GM19328 (cell line): ENCODE measurements around the gene MAP2K2.

Source experiments
- ATAC-seq: cut with Tn5 transposase; IDR thresholded peaks from one replicate; pipeline ENCODE4 v1.9.1; 2021; ENCODE audit warnings: mild to moderate bottlenecking, moderate library complexity; ENCODE audit not compliant: unreplicated experiment

Gene MAP2K2

DNA sequence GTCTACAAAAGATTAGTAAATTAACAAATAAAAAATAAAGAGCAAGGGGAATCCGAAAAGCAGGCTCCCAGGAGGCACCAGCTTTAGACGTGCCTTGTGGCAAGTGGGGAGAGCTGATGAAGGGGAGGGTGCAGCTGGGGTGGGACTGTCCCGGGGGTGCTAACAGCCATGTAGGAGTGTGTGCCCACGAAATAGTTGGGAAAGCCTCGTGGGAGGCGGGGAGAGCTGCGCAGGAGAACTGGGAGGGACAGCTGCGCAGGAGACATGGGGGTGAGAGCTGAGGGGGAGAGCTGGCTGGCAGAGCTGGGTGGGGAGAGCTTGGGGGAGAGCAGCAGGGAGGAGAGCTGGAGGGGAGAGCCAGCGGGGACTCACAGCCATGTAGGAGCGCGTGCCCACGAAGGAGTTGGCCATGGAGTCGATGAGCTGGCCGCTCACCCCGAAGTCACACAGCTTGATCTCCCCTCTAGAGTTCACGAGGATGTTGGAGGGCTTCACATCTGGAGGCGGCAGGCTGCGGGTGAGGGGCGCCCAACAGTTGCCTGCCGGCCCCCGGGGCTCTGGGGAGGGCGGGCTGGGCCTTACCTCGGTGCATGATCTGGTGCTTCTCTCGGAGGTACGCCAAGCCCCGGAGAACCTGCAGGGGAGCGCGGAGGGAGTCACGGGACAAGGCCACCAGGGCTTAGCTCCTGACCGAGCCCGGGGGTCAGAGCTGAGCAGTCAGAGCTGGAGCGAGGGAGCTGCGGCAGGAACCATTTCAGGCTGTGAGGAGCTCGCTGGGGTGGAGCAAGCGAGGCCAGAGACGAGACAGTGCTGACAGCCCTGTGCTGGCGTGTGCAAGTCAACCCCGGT is 23.1 kb downstream of the MAP2K2 start:
- ATAC-seq, result no peak

GRCh38 chr19:4099041-4099764 is 24.7 kb downstream of the MAP2K2 start:
- ATAC-seq, result no peak

- no peak for ATAC-seq
Measured at GRCh38 chr19:4098493-4098892, 25.4 kb downstream of the MAP2K2 start.

DNA sequence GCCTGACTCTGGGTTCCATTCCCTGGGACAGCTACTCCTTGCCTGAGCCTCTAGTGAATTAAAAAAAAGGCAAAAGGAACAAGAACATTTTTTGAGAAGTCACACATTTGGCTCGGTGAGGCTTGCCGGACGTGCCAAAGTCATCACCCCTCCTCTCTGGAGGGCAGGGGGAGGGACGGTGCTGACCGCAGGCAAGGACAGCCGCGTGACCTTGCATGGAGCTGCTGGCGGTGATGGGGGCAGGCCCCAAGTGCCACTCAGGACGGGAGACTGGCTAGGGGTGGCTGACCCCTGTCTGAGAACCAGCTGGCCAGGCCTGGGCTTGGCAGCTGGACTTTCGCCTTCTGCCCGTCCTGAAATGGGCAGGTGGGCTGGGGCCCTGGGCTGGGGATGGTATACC is 26.4 kb downstream of the MAP2K2 start:
- ATAC-seq, result no peak

GRCh38 chr19:4096049-4096892 is 27.7 kb downstream of the MAP2K2 start:
- ATAC-seq, result no peak

- ATAC-seq, result no peak
Measured at GRCh38 chr19:4095488-4095844, 28.5 kb downstream of the MAP2K2 start.

- no peak for ATAC-seq
Measured at GRCh38 chr19:4094761-4095487, 29.0 kb downstream of the MAP2K2 start.

GRCh38 chr19:4094291-4094690 is 29.6 kb downstream of the MAP2K2 start:
- ATAC-seq, result no peak

DNA sequence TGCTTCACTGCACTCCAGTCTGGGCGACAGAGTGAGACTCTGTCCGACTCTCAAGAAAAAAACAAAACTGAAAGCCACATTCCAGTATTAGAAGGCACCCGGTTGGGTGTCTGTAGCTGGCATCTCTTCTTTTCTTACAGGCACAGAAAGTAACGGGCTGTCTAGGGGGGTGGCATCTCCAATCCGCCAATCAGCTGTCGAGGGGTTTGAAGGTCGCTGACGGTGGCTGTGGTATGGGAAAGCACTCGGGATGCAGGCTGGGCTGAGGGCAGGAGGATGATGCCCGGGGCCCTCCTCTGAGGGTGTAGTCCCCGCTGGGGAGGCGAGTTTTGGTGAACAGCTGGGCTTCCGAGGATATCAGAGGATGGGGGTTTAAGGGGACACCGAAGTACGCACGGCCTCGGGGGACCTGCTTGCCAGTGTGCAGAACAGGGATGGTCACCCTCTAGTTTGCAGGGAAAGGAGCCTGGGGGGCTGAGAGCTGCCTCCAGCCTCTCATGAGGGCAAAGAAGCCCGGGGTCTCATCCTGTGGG is 30.2 kb downstream of the MAP2K2 start:
- ATAC-seq, result no peak

- ATAC-seq, result no peak
Measured at GRCh38 chr19:4090356-4091220, 33.3 kb downstream of the MAP2K2 start.

DNA sequence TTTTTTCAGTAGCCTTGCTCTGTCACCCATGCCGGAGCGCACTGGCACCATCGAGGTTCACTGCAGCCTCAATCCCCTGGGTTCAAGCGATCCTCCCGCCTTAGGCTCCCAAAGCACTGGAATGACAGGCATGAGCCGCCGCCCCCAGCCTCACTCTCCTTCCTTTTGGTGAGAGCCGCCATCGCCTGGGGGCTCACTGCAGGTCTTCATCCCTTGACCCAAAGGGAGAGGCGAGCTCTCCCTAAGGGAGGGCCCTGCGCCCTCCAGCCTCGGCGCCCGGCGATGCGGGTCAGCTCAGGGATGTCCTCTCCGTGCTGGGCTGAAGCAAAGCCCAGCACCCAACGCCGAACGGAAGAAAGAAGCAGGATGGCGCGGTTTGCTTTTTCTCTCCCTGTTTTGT is 34.0 kb downstream of the MAP2K2 start:
- ATAC-seq, result no peak

- no peak for ATAC-seq
Measured at GRCh38 chr19:4089400-4089908, 34.5 kb downstream of the MAP2K2 start.

GRCh38 chr19:4088975-4089374 is 34.9 kb downstream of the MAP2K2 start:
- no peak for ATAC-seq

DNA sequence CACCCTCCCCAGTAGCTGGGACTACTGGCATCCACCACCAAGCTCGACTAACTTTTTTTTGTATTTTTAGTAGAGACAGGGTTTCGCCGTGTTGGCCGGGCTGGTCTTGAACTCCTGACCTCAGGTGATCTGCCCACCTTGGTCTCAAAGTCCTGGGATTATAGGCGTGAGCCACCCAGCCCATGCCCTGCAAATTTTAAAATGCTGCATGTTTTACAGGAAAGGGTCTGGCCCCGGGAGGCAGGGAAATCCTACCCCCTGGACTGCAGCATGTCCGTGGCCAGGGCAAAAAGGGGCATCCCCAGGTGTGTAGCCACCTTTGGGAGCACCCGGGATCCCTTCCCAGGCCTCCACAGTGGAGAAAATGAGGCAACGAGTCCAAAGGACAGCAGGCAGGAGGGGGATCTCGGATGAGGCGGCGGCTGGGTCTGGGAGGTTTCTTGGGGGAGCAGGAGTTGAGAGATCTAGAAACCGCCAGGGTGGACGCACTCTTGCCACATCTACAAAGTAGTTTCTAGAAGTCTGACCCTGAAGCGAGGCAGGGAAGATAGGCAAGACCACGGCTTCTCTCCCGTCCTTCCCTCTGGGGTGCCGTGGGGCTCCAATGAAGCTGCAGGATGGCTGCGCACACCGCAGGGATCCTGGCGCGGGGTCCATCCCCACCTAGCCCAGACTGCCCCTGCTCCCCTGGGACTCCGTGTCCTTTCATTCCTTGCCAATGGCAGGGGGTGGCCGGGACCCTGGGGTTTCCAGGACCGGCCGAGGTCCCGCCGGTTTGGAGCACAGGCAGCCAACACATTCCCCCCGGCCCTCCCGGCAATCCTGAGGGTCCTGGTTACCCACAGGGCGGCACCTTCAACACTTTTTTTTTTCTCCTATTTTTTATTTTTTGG is 35.9 kb downstream of the MAP2K2 start:
- no peak for ATAC-seq

DNA sequence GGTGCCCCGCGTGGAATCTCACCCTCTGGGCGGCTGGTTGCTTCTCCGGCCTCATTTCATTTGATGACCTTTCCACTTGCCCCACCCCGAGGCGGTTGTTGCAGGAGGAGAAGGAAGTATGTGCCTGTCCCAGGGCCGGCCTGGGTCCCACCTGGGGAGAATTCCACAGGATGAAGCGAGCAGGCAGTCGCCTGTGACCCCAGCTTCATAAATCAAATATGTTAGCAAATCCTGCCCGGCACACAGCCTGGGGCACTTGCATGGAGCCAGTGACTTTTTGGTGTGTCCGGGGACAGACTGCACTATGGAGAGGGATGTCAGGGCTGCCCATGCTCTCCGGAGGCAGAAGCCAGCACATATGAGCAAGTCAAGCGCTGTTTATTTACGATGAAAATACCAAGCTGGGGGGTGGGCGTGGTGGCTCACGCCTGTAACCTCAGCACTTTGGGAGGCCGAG is 37.5 kb downstream of the MAP2K2 start:
- no peak for ATAC-seq

DNA sequence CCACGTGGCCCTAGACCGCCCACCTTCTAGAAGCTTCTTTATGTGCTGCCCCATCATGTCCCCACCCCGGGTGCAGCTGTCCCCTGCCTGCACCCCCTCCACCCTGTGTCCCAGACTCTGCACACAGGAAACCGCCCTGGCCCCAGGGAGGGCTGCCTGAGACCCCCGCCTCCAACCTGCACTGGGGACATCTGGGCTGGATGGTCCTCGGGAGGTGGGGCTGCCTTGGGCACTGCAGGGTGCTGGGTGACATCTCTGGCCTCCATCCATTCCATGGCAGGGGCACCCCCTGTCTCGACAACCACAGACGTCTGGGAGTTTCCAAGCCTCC is 39.4 kb downstream of the MAP2K2 start:
- no peak for ATAC-seq

DNA sequence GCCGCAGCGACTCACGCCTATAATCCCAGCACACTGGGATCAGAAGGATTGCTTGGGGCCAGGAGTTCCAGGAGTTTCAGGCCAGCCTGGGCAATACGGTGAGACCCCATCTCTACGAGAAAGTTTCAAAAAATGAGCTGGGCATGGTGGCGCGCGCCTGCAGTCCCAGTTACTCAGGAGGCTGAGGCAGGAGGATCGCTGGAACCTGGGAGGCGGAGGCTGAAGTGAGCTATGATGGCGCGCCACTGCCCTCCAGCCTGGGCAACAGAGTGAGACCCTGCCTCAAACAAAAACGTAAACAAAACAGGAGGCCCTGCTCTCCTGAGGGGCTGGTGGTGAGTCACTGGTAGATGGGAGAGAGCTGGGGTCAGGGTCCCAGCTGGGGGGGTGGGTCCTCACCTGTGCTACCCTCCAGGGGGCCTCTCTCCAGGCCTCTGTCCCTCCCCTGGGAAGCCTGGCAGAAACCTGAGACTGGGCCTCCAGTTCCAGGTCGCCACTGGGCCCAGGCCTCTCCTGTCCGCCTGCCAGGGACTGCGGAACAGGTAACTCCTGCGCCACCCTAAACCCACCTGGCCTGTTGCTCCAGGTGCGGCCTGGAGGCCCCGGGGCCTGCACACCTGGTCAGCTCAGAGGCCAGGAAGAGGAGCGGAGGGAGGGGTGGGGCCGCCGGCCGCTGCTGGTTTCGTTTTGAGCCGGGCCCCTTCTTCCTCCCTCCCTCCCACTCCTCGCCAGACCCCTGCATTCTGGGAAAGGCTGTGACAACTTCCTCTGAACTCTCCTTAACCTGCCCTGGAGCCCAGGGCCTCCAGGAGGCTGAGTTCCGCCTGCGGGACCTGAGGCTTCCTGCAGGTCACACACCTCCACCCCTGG is 40.0 kb downstream of the MAP2K2 start:
- ATAC-seq, result no peak
